ENCODE results near the gene RFX5.
"Not testable (repeated sequence)": the region's sequence is repeated elsewhere in the genome, so short reads cannot be mapped to it uniquely, and the experiment has no call there.

Gene RFX5

DNA sequence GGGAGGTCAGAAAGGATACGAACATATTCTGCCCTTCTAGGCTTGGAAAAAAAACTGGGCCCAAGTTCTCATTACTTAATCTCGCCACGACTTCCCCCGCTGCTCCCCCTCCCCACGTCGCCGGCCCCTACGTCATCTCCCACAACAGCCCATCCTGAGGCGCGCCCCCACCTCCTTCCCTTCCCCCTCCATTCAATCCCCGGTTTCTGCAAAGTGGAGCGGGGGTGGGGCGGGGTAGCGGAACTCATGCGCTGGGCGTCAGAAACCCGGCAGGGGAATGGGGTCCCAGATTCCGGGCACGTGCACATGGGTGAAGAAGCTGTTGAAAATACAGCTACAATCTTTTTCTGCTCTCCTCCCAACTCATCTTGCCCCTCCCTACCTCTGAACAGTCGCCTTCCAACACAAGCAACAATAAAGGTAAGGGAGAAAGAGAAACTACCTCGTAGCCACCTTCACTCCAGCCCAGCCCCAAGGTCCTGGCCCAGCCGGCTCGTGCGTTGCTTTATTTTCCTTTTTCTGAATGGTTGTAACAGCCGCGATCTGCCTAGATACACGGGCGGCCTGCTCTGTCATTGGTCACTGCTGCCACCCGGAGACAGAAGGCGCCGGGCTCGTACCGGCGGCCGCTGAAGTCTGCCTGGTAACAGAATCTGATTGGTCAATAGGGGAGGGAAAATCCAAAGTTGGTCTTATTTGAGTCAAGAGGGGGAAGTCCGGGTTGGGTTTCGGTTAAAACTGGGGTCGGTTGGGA is at the start of gene RFX5:
Gene RFX5 (minus strand): TSS at position 484 of the 754 bp plus-strand sequence. CDS start 932 bp downstream, outside the sequence.
- peak; percentile 84 to 99 (median 93) for DNase-seq
- intact Hi-C loops (cut with DNase I) = loop anchor here (5.0 kb wide), 1 partner anchor 50 kb away; the partner anchor contains the start of gene PSMB4

DNA sequence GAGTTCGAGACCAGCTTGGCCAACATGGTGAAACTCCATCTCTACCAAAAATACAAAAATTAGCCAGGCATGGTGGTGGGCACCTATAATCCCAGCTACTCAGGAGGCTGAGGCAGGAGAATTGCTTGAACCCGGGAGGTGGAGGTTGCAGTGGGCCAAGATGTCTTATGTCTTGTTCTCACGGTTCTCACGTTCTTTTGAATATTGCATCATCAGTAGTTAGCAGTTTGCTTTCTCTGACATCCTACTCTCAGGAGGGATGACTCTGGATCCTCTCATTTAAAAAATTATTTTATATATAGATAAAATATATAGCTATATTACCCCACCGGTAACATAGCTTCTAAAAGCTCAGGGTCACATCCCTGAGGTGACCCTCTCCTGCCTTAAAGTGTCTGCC is 49.2 kb upstream of the RFX5 start:
- DNase-seq = not testable (repeated sequence)
- intact Hi-C loops (cut with DNase I) = loop anchor here (5.0 kb wide), 2 partner anchors 49 to 199 kb away; partner anchors contain the start of genes PIP5K1A and RFX5

DNA sequence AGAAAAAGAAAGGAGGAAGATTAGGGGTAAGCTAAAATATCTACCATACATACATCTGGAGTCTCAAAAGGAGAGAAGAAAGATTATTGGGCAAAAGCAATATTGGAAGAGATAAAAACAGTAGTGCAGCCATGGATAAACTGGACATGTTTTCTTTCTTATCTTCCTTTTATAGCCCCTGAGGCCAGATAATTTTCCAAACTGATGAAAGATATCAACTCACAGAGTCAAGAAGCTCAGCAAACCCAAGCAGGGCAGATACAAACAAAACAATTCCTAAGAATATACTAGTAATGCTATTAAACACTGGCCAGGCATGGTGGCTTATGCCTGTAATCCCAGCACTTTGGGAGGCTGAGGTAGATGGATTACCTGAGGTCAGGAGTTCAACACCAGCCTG is 46.5 kb upstream of the RFX5 start:
- no peak for DNase-seq
- intact Hi-C loops (cut with DNase I) = no loop called here

DNA sequence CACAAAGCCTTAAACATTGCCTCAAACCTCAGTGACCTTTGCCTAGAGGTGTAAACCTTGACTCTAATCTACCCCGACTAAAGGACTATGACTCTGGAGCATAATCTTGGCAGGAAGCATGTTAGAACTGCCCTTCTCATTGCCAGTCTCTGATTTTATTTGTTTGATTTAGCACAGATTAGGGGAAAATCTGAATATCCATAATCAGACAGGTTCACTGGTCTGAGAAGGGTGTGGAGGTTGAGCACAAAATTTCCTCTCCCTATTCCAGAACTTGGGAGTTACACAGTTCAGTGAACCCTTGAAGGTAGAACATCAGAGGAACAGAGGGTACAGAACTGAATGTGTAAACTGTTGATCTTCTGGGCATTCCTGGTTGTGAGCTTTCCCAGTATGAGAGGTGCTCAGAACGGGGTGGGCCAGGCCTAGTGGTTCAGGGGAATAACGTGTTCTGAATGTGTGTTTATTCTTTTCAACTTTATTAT is 44.1 kb upstream of the RFX5 start:
- intact Hi-C loops (cut with DNase I) = no loop called here
- no peak for DNase-seq

DNA sequence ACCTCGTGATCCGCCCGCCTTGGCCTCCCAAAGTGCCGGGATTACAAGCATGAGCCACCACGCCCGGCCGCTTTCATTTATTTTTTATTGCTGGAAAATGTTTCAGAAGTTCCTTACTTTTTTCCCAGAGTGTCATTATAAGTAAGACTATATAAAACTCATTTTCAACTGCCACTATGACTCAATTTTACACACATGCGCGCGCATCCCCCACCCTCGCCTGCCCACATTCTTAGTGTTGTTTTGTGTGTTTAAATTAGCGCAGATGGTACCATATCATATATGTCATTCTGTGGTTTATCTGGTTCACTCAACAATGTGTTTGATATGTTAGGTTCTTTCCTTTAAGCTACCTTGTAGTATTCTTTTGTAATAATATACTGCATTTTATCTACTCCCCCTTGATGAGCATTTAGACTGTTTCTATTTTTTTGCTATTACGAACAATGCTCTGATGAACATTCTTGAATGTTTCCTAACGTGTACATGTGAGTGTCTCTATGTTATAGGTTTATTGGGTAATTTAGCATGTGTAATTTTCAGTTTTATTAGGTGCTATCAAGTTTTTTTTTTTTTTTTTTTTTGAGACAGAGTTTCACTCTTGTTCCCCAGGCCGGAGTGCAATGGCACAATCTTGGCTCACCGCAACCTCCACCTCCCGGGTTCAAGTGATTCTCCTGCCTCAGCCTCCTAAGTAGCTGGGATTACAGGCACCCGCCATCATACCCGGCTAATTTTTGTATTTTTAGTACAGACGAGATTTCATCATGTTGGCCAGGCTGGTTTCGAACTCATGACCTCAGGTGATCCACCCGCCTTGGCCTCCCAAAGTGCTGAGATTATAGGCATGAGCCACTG is 43.4 kb upstream of the RFX5 start:
- intact Hi-C loops (cut with DNase I); DNase-seq: not testable (repeated sequence)

DNA sequence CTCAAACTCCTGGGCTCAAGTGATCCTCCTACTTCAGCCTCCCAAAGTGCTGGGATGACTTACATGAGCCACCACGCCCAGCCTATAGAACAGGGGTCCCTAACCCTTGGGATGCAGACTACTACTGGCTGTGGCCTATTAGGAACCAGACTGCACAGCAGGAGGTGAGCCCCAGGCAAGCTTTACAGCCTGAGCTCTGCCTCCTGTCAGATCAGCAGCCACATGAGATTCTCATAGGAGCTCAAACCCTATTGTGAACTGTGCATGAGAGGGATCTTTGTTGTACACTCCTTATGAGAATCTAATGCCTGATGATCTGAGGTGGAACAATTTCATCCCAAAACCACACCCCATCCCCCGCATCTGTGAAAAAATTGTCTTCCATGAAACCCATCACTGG is 39.0 kb upstream of the RFX5 start:
- intact Hi-C loops (cut with DNase I) = no loop called here
- DNase-seq = peak in 1 of 10 donors; percentile 12

DNA sequence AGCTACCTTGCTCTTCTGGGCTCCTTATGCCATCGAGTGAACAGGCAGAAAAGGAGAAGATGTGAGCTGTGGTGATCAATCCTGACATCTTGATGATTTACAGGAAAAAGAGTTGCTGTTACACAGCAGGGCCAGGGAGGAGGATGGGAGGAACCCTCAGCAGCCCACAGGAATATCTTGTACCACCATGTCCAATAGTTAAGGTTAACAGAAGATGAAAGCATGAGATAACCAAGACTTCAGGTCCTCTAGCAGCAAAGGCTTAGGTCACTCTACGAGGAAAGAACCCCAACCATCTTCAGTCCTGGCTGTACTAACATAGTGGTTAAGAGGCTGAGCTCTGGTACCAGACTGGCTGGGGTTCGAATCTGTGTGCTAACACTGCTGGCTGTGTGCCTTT is 37.5 kb upstream of the RFX5 start:
- DNase-seq = no peak
- intact Hi-C loops (cut with DNase I) = no loop called here

DNA sequence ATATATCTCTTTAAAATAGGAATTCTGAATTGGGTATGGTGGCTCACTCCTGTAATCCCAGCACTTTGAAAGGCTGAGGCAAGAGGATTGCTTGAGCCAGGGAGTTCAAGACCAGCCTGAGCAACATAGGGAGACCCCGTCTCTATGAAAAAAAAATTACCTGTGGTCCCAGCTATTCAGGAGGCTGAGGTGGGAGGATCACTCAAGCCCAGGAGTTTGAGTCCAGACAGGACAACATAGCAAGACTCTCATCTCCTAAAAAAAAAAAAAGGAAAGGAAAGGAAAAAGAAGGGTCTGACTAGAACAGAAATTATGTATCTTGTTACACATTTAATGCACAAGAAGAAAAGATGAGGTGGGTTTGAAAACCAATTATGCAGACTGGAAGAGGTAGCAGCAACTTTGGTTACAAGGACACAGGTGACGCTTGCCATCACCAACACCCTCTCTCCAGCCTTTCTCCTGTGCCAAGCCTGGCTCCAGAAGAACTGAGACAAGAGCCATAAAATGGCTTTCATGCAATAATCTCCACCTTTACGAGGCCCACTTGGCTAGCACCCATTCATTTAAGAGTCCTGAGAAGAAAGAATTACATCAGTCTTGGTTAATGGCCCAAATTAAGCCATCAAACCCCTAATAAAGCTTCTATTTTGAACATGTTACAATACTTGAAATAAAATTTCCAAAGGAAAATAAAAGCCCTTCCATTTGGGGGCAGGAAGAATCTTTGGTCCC is 30.3 kb upstream of the RFX5 start:
- intact Hi-C loops (cut with DNase I) = no loop called here
- DNase-seq = no peak

DNA sequence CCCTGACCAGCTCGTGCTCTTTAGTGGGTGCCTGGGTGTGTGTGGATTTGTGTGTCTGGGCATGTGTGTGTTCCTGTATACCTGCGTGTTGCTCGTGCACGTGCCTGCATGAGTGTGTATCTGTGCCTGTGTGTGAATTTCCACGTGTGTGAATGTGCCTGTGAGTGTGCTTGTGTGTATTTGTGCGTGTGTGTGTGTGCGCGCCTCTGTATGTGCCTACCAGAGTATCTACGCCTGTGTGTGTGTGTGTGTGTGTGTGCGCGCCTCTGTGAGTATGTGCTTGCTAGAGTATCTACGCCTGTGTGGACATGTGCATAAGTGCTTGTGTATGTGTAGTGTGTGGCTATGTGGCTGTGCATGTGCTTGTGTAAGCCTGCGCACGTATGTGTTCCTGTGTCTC is 26.1 kb upstream of the RFX5 start:
- intact Hi-C loops (cut with DNase I) = no loop called here
- no peak for DNase-seq

DNA sequence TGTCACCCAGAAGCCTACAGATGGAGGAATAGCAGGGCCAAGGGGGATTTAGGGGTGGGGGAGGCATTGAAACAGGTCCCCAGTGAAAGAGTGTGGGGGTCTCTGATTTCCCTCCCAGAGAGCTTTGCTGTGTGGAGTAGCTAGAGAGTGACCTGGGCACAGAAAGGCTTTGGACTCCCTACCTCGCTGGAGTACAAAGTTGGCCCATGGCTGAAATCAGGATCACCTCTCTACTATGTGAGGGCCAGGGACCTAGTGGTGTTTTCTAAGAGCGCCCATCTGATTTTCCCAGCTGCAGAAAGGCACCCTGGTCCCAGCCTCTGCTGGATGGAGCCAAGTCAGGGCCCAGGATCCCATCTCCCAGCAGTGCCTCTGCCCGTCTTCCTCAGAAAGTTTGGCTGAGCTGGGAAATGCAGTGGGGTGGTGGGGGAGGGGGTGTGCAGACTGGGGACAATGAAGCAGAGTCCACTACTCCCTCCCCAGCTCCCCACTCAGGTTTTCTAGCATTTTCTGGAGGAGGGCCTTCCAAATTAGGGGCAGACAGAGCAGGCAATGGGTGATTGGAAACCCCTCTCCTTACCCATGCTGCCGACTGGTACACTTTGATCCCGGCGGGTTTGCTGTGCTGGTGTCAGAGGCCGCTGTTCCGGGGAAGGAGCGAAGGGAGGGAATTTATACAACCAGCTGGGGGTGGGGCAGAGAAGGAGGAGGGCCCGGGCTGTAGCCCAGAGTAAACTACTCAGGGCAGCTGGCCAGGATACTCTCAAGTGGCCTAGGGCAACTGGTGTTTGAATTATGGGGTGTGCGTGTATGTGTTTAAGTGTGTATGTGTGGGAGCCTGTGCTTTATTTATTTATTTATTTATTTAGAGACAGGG is 25.2 kb upstream of the RFX5 start, which contains the start of gene SELENBP1:
Gene SELENBP1 (minus strand): TSS at position 648 of the 877 bp plus-strand sequence. CDS start 64 bp downstream, at position 584.
- intact Hi-C loops (cut with DNase I) = no loop called here
- DNase-seq = peak; percentile 17 to 90 (median 45)

DNA sequence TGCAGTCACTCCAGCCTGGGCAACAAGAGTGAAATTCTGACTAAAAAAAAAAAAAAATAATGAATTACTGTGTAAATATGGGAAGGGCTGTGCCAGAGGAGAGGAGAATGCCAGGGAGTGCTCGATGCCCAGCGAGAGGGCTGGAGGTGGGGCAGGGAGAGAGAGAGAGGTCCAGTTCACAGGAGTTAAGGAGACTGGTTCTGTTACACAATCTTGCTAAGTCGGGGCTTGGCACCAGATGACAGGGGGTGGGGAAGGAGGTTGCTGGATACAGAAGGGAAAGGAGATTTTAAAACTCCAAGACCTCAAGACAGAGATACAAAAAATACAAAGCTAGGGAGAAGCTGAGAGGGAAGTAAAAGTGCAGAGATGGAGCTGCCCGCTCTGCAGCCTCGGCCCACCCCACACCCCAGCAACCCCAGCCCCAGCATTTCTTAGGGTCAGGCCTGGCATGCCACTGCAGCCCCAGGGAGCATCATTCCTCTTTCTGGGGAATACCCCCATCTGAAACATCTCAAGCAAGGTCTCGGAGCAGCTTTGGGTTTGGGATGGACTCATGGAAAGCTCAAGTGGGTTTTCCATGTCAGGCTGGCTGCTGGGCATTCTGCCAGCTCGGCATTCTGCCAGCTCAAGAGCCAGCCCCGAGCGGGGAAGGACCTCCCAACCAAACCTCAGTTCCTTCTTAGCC is 24.5 kb upstream of the RFX5 start:
- intact Hi-C loops (cut with DNase I) = no loop called here
- DNase-seq = peak in 7 of 10 donors; percentile 11 to 75 (median 31)

DNA sequence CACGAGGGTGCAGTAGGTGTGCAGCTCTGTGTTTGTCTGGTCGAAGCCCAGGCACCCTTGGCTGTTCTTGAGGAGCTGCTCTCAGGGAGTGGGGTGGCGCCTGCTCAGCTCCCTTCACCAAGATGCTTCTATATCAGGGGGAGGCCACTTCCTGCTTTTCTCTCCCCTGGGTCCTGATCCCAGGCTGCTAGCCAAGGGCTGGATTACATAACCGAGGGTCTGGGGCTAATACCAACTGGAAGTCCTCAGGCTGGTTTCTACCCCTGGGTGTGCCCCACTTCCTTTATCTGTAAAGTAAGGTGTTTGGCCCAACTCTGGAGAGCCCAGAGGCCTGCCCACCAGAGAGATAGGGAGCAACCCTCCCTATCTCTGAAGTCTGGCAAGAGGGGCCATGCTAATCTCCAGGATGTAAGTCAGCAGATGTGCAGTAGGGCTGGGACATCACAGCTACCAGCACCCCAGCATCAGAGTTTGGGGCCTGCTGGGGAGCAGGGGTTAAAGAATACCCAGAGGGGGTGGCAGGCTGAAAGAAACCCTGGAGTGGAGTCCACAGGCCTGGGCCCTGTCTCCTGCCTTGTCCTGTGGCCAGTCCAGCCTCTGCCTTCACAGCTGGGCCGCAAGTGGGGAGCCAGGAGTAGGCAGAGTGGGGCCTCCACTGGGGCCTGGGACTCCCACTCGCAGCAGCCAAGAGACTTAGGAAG is 23.3 kb upstream of the RFX5 start:
- intact Hi-C loops (cut with DNase I) = no loop called here
- DNase-seq = no peak

DNA sequence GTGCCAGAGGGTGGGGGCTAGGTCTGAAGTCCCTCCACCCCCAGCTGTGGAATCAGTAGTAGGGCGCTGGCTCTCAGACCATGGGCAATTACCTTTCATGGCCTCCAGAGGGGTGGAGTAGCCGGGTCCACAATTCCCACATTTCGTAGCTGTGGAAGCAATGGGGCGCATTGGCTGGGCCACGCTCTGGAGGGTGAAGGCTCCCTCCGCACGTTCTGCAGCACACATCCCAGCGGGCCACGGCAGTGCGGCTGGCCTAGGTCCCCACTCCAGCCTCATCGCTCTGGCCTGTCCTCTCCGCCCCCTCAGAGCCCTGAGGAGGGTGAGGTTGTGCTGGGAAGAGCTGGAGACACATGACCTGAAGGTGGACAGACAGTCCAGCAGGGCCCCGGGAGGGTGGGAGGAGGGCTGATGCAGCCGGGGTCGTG is 22.6 kb upstream of the RFX5 start:
- intact Hi-C loops (cut with DNase I) = no loop called here
- DNase-seq = no peak

DNA sequence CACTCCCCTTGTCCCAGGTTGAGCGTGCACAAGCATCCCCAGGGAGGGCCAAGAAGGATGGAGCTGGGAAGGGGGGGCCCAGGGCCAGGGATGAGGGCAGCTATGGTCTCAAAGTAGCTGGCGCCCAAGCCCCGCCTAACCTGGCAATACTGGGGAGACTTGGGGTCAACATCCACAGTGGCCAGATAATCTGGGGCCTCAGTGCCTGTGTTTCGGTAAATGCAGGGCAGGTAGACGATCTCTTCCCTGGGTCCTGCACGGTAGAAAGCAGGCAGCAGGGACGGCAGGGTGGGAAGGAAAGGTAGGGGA is 22.2 kb upstream of the RFX5 start:
- no peak for DNase-seq
- intact Hi-C loops (cut with DNase I) = no loop called here

DNA sequence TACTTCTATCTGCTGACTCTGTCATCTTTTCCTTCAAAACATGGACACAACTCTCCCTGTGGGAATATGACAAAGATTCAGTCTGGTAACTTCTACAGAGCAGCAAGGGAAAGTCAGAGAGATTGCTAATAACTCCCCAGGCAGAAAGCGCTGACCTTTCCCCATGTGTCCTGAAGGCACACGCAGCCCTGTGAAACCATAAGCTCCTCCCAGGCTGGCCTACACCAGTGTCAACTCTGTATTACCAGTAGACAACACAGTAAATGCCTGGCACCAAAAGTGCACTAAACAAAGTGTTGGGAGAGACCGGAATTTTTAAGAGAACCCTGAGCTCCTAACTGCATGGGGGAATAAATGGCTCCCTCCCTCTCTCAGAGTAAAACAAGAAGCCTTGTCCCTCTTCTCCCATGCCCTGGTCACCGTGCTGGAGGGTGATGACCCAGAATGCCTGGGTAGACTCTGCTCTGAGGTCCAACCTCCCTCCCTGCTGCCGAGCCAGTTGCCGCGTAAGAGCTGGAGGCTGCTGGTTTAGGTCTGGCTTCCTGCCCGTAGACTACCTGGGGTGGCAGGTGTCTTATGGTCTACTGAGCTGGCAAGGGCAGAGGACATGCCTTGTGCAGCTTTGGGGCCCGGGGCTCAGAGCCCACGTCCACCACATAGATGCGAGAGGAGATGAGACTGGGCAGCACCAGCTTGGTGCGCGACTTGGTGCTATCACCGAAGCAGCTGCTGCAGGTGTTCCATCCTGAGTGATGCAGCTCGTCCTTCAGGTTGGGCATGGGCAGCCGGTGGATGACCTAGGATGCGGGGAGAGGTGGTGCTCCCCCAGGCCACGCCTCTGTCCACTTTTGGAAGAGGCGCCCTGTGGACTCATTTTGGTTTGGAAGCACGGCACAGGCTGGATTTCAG is 21.6 kb upstream of the RFX5 start:
- intact Hi-C loops (cut with DNase I) = no loop called here
- DNase-seq = no peak

DNA sequence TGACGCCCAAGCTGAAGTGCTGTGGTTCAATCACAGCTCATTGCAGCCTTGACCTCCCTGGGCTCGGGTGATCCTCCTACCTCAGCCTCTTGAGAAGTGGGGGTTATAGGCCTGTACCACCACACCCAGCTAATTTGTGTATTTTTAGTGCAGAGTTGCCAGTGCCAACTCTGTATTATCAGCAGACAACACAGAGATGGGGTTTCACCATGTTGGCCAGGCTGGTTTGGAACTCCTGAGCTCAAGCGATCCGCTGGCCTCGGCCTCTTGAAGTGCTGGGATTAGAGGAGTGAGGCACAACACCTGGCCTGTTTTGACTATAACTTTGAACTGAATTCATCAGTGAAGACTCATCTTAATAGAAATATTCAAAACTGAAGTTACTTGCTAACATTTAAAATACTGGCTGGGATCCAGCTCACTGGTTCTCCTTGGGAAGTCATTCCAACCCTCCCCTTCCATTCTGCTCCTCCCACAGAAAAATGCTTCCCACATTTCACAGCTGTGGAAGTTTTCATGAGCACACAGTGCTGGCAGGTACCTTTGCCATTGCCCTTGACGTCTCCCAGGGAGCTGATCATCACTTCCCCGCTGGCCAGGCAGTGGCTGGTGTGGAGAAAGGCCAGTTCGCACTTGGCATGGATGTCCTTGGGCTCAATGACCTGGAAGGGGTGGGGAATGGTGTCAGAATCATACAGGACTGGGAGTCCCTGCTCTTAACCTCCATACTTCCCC is 20.8 kb upstream of the RFX5 start:
- DNase-seq = no peak
- intact Hi-C loops (cut with DNase I) = no loop called here

DNA sequence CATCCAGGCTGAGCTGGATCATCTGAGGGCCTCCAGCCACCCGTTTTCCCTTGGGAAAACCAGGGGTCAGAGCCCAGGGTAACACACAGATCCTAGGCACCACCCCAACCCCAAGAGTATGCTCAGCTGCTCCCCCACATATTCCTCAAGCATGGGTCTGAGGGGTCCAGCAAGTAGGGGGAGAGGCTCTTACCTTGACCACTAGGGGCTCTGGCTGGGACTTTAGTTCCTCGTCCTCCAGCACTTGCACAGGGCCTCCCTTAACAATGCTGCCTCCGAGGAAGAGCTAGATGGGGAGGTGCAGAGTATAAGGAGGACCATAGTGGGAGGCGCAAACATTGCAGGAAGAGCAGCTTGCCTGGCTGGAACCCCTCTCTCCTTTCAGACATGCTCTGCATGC is 17.9 kb upstream of the RFX5 start:
- DNase-seq = no peak

More for the DNA sequence above, 17.9 kb upstream of the RFX5 start:
- intact Hi-C loops (cut with DNase I) = no loop called here
